Stimulated activated CD4-positive, alpha-beta T cell treated with anti-CD3 and anti-CD28 coated beads, Interleukin-1b, Interleukin-23, amount 100 ng/mL, for 4 hours (primary cell): Measurements from ENCODE around the gene GSTO2.

Experiments used
- DNase-seq, 2 donors: peaks; one replicate each; pipeline ENCODE4 v3.0.0-alpha.2; 2020; ENCODE audit warnings: low read depth in 2 of 2

The GSTO2 gene

DNA sequence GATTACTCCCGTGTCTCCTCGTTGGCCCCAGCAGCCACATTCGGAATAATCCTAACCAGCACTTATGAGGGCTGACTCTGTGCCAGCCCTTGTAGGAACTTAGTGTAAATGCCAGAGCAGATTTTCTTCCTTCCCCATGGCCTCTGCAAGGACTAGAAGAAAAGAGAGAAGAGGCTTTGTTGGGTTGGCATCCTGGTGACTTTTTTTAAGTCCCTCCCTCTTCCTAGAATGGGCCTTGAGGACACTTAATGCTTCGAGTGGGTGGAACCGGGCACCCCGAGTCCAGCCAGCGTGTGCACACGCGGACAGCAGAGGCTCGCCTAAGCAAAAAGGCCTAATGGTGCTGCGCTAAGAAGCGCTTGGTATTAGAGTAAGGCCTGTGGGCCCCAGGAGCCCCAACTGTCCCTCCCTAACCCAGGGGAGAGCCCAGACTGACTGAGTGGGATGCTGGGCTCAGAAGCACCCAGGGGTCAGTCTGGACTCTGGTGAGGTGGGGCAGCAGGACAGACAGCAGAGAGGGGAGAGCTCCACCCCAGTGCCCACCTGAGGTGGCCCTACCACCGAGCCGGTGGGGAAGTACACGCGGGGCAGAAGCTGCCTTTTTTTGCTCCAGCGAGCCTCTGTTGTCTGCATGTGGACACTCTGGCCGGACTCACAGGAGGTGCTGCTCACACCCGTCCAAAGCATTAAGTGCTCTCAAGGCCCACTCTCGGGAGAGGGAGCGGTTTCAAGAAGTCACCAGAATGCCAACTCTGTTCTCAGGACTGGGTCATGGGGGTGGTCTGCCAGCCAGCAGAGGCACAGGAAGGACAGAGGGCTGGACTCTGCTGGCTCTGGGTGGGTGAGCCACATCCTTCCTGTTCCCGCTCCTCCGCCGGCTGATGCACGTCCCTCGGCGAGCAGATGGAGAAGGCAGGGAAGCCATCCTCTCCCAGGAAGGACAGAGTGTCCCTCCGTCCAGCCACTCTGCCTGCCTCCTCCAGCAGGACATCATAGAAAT is 56.8 kb downstream of the GSTO2 start:
- no peak for DNase-seq

DNA sequence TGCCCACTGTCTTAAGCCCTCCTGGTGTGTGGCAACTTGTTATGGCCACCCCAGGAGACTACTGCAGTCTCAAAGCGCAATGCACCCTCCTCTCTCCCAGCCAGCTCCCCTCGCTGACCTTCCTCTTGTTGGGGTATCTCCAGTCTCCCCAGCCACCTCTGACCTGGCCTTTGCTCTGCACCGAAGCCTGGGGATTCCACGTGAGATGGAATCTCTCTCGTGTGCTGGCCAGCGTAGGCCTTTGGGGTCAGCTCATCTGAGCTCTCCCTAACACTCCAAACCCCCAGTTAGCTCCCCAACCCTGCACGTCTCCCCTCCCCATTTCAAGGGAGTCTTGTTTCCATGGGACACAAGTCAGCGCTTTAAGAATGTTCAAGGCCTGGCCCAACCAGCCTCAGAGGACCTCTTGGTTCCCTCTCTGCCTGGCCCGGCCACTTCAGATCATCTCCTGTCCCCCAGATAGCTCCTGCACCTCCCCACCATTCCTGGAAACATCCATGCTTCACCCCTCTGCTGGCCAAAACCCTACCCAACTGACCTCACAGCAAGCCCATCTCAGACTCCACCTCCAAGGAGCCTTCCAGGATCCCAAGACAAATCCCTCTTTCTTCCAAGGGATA is 58.1 kb downstream of the GSTO2 start:
- no peak for DNase-seq

DNA sequence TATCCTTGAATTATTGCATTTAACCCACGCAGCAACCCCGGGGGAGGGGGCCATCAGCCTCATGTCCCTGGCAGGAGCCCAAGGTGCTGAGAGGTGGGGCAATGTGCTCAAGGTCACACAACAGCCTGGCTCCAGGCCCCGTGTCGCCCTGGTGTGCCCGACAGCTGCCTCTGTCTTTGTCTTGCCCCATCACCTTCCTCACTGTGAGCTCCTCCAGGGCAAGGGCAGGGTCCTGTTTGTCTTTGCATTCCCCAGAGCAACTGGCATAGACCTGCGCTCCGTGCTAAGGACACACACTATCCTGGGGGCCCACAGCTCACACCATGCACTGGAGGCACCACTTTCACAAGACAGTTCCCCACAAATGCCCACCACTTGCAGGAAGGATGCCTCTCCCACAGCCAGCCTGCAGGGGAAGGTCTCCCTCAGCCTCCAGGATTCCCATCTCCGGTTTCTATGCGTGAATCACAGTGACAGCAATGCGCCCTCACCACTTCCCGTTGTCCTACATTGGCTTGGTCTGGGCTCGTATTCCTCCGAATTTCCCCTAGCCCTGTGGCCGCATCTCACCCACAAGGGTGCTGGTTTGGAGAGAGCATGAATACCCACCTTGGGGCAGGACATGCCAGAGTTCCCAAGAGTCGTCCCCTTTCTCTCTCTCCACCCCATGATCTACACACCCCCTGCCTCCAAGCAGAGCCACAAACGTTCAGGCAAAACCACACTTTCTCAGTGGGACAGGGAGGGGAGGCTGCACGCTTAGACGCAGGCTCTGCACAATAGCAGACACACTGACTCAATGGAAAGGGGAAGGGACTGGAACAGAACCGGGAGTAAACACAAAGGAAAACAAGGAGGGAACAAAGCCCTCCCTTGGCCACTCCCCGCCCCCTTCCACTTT is 59.0 kb downstream of the GSTO2 start:
- no peak for DNase-seq

DNA sequence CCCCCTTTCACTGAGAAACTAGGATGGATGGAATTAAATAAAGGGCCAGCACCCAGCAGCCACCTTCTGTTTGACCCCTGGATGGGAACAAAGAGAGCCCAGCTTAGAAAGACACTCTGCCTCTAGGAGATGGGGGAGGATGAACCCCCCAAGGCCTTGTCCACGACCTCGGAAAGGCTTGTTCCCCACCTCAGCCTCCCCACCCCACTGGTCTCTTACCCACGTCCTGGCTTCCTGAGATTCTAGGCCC is 59.6 kb downstream of the GSTO2 start:
- DNase-seq = no peak

DNA sequence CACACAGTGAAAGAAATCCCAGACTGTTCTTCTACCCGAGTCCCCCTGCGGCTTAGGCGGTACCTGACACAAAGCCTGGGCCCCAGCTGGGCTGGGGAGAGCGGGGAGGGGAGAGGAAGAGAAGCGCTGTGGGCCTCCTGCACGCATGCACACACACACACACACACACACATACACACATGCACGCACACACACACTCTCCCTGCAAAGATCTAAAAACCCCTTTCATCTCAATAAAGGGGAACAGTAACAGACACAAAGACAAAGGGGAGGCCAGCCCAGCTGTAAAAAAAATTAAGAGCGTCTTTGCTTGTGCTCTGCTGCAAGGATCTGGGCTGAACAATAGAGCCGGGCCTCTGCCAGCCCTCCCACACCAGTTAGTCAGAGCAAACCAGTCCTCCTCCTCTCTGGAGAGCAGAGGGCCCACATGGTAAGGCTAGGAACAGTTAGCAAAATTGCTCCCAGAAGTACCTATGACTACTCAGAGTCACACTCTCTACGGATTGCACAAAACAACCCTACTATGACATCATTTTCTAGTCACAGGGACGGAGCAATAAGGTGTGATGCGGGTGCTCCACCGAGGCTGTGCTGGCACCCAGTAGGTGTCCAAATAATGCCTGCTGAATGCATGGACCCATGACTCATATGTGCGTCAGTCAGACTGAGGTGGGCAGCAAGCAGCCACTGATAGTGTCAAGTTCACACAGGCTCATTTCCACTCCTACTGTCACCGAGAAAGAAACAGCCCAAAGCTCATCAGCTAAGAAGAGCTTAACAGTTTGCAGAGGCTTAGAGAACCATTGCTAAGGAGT is 60.1 kb downstream of the GSTO2 start:
- DNase-seq = peak; percentile 46 to 61

DNA sequence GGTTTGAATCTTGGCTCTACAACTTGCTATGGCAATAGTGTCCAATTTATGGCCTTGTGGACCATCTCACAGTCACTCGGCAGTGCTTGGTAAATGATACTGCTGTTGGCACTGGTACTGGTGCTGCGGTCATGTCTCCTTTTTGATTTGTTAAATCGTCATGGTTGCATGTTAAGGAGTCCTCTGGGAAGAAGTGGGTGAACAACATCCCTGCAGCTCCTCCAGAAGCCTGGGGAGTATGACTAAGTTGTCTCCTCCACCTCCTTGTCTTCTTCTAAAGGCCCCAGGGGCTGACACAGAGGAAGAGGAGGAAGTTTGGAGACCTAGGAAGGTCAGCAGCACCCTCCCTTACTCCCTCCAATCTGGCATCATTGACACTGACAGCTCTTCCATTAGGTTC is 60.8 kb downstream of the GSTO2 start:
- DNase-seq = no peak

DNA sequence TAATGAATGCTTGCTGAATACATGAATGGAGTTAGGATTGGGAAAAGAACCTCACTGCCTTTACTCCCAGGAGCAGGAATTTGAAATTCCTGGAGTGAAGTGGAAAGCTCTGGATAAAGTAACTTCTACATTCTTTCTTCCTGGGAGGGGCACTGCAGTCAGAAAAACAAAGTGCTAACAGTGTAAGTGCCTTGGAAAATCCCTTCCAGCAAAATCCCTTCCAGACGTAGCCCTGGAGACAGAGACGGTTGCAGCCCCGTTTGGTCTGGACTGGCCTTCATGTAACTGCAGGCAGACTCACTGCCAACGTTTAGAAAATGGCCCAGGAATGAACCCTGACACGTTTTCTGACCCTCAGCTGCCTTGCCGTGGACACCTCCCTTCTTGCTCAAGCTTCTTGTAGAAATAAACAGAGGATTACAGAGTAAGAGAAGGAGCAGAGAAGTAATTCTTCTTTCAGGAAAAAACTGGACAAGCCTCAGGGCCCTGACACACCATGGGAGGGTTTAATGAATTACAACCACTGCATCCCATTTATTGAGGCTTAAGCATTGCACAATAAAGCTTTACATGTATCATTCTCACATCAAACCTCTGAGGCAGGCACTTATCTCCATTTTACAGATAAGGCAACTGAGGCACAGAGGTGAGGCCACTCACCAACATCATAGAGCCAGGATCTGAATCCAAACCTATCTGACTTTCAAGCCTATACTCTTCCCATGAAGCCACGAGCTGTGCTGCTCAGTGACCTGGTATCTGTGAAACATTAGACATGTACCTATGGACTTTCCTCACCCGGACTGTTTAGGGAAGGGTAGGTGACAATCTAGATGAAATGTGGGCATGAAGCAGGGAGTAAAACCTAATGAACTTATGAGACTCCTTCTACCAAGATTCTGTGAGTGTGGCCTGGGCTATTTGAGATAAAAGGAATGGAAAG is 61.5 kb downstream of the GSTO2 start:
- DNase-seq = no peak

DNA sequence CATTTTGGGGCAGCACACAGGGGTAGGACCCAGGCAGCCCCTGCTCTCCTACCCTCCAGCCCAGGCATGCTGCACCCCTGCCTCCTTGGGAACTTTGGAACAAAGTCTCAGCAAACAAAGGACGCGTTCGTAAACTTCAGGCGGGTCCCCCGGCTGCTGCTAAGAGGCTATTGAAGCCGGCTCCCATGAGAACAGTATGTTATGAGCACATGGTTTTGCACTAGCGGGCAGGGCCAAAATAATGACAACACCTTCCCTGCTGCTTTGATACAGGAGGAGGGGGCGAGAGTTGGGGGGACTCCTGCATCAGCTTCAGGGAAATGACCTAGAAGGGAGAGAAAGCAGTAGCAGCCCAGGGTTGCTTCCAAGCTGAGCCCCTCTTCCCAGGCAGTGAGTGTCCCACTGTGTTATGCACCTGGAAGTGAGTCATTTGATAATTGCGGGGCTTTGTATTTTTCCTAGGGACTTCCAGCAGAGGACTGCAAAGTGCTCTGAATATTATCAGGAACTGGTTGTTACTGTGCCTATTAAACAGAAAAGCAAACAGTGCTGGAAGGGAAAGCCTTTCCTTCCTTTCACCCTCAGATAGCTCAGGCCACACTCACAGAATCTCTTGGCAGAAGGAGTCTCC is 62.3 kb downstream of the GSTO2 start:
- DNase-seq = no peak

DNA sequence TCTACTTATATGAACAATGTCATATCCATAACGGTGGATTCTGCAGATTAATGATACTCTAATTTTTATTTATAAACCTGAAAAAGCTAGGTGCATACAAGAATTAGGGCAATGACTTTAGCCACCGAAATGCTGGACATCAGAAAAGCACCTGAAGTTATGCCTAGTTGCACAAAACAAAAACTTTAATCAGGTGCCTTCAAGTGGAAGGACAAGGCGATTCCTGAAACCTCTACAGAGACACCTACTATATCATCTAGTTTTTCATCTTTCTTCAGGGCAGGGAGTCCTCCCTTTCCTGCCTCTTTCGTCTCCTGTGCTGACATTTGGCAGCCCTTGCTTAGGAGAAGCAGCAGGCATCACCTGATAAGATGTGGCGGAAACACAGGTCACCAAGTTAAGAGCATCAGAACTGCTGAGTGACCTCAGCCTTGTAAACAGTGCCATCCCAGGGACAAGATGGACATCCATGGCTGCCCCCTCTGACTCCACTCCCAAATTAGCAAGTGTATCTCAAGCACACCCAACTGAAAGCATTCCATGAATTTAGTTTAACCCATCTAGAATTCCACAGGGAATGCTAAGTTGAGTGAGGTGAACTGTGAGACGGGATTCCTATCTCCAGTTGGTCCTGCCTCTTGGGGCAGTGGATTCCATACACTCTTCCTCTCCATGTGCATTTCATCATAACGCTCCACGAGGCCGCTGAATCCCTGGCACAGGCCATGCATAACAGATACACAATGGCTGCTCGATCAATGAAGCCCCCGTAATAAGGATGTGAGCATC is 63.5 kb downstream of the GSTO2 start:
- DNase-seq = no peak

DNA sequence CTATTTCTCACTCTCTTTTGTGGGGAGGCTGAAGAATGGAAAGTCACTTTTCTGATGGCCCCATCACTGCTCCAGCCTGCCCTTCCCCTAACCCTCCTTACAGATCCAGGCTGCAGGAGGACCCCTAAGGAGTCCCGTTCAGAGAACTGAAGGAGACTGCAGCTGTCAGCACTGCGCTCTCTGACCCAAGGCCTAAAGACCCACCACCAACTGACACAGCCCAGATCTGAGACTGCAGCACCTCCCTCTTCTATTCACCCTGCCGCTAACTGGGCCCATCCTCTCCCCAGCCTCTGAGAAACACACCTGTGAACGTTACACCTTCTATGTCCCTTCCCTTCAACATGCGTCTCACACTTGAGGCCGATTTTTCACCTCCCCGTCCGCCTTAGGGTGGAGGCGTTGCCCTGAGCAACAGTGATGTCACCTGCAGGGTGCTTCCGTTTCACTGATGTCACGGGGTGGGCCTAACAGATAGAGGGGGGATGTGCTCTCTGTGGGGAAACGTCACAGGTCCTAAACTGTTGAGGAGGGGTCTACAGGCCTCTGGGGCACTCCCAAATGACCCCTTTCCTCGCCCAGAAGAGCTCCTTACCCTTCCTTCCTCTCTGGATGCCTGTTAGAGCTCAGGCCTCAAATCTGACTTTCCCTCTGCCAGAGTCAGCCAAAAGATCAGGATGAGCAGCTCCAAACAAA is 64.2 kb downstream of the GSTO2 start:
- DNase-seq = peak; percentile 29 to 38

DNA sequence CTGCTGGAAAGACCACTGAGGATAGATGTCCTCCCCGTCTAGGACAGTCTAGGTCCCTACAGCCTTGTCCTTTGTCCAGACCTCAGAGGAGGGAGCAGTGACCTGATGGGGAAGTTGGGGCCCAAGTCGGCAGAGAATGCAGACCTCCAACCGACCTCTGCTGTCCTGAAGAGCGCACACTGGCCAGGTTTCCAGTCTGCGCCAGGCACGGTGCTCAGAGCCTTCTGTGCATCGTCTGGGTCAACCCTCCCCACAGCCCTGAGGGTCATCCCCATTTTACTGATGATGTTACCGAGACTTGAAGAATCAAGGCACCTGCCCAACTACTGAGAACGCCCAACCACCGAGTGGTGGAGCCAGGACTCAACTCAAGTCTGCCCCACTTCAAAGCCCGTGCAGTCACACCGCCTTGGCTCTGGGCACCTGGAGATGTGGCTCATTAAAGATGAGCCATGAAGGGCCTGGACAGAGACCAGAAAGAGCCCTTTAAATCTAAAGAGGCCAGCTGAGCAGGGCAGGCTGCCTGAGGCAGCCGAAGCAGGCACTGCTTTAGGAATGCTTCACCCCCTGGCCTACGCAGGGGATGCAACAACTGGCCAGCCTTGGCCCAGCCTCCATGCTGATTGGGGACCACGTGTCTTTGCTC is 64.9 kb downstream of the GSTO2 start:
- DNase-seq = no peak

DNA sequence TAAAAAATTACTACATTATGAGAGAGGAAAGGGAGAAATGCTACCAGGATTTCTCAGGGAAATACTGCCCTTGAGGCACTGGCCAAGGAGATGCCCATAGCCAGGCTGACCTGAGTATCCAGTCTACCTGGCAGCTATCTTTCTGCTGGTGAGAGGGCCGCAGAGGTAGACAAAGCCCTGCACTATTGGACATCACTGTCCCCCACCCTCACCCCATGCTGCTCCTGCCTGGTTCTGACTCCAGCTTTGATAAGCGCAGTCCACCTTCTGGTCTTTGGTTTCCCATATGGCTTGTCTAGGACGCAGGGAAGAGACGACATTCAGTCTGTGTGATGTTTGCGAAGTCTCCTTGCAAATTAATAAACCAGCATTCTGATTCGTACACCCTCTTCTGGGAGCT is 65.6 kb downstream of the GSTO2 start:
- no peak for DNase-seq

DNA sequence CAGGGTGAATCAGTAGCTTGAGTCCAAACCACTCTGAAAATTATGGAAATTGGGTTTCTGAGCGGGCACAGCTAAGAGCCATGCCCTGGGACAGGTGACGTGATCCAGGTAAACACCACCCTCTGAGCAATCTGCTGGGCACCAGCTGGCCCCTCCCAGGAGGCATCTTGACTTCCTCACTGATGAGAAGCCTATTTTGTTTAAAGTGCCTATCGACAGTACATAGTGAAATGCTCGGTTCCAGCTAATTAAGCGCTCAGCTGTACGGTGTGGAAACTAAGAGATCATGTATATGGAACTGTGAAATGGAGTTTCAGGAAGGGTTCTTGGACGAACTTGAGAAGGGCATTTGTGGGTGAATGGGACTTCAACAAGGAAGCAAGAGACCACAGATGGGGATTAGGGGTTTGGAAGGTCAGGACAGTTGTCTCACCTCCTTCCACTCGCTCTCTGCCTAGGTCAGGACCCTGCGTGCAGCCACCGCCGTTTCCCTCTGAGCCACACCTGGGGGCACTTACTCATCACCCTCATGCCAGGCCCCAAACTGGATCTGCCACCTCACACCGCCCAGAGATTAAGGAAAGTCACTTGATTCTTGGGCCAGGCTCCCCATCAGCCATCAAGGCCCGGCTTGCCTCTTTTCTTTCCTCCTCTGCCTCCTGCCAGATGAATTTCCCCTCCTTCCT is 66.1 kb downstream of the GSTO2 start:
- DNase-seq = no peak

DNA sequence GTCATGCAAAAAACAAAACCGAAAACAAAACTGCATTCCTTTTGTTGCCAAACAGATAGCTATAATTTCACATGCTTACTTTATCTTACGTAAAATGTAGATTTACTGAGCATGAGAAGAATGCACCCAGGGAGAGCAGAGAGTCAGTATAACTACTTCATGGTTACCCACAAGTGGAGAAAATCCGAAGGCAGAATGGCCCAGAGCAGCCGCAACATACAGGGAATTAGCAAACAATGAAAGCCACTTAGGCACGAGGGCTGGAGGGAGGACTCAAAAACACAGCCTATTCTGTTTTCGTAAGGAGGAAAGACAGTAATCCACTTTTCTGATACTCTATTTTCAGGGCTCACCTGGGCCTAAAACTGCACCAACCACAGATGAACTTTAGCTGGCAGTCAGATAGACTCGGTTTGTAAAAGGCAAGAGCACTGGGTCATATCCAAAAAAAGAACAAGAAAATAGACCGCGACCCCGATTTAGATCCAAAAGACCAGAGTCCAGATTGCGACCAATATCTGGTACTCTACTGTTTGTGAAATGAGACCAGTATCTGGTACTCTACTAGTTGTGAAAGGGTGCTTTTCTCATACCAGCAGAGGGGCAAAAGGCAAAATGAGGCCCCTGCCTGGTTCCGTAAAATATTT is 68.0 kb downstream of the GSTO2 start:
- no peak for DNase-seq

DNA sequence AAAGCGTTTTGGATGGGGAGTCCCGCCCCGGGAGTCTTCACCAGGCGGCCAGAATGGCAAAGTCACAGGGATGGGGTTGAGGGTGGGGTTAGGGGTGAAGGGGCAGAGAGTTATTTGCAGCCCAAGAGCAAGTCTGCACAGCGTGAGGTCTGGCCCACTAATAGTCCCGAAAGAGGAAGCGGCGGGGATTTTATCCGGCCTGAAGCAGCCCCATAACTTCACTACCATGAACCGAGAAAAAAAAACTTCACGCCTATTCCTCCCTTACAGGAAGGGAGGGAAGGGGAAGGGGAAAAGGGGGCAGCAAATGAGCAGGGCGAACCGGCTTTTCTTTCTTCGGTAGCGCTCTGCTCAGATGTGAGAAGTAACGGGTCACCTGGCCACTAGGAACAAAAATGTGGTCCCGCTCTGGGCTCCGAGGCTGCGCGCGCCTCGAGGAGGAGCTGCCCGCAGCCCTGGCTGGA is 68.6 kb downstream of the GSTO2 start:
- no peak for DNase-seq

DNA sequence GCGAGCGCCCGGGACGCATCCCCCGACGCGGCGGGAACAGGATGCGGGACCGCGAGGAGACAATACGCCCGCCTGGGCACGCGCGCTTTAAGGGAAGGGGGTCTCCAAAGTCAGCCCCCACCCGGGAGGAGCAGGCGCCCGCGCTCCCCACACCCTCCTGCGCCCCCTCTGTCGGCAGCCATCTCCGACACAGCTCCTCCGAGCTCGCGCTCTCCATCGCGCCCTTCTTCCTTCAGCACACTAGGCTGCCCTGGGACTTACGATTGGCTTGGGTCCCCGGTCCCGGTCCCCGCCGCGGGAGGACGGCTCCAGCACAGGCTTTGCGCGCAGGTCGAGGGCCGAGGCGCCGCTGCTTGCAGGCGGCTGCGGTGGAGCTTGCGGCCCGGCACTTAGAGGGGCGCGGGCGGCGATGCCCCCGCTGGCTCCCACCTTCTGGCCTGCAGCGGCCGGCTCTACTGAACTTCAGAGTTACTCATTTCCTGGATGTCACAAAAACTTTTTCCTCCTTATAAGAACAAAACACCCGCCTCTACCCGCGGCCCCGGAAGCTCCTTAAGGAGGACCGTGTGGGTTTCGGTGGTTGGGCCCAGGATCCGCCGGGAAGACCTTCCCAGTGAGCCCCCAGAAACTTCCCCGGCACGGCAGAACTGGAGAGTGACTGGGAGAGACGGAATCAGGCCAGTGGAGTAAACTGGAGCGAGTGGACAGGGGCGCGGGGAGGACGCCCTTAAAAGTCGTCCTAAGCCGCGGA is 69.2 kb downstream of the GSTO2 start, which contains the start of gene ITPRIP:
TSS of gene ITPRIP (minus strand) at position 481 of the 751 bp plus-strand sequence. CDS start 22,414 bp downstream, outside the sequence.
- DNase-seq = peak; percentile 54 to 55
